Ishikawa (cell line): Measurements from ENCODE around the gene FXYD5.

Experiments
- CEBPB ChIP-seq: IDR thresholded peaks from 2 replicates; pipeline ENCODE4 v1.6.1; 2012
- RAD21 ChIP-seq: IDR thresholded peaks from 2 replicates; pipeline ENCODE4 v1.6.1; 2012; ENCODE audit warnings: low read depth
- TAF1 ChIP-seq: IDR thresholded peaks from 2 replicates; pipeline ENCODE4 v1.6.1; 2012; ENCODE audit warnings: low read depth, mild to moderate bottlenecking
- TEAD4 ChIP-seq: IDR thresholded peaks from 2 replicates; pipeline ENCODE4 v1.6.1; 2012
- USF1 ChIP-seq: IDR thresholded peaks from 2 replicates; pipeline ENCODE4 v1.6.1; 2012

GRCh38 chr19:35117116-35117515 is 37.4 kb upstream of the FXYD5 start:
- no peak for TF ChIP-seq USF1
- no peak for TF ChIP-seq CEBPB
- no peak for TF ChIP-seq TAF1
- no peak for TF ChIP-seq RAD21
- TF ChIP-seq TEAD4: no peak
